Gastroesophageal sphincter (tissue), 4 donors: ENCODE measurements around the gene LPP. TPM values are rescaled to one million over a fixed set of nuclear protein-coding genes. Genes with fewer than 3 reads are reported as not detected.

ENCODE experiments used
- ATAC-seq: fragments of 150-250 bp; one replicate; pipeline ENCODE4 v1.9.1; 2016; ENCODE audit warnings: mild to moderate bottlenecking, moderate library complexity
- H3K27ac ChIP-seq, 4 donors: fragments of 200-600 bp; sonication (generic) in 3 of 4; 1 replicate in 3 of 4; 2 replicates in 1 of 4; pipeline ENCODE4 v1.5.1; 2016 to 2019
- H3K27me3 ChIP-seq: fragments of 200-600 bp; sonication (generic); one replicate; pipeline ENCODE4 v1.5.1; 2019
- H3K36me3 ChIP-seq, 2 donors: fragments of 200-600 bp; sonication (generic); one replicate each; pipeline ENCODE4 v1.5.1; 2019; ENCODE audit warnings: control low read depth in 1 of 2
- H3K4me1 ChIP-seq, 3 donors: fragments of 200-600 bp; sonication (generic); 1 replicate in 2 of 3; 2 replicates in 1 of 3; pipeline ENCODE4 v1.5.1; 2016 to 2019; ENCODE audit warnings: control low read depth in 2 of 3
- H3K4me3 ChIP-seq, 2 donors: fragments of 200-600 bp; sonication (generic); one replicate each; pipeline ENCODE4 v1.5.1; 2019; ENCODE audit warnings: mild to moderate bottlenecking in 1 of 2, moderate library complexity in 1 of 2
- H3K9me3 ChIP-seq, 3 donors: fragments of 200-600 bp; sonication (generic); one replicate each; pipeline ENCODE4 v1.5.1; 2017 to 2019; ENCODE audit warnings: control low read depth in 2 of 3
- CTCF ChIP-seq, 4 experiments: fragments of 200-600 bp in 2 of 4; fragments of 450-650 bp in 2 of 4; sonication (generic) in 1 of 4; IDR thresholded peaks; one replicate each; pipeline ENCODE4 v1.5.1; 2017 to 2019; ENCODE audit warnings: antibody characterized with exemption in 4 of 4, mild to moderate bottlenecking in 2 of 4, moderate library complexity in 2 of 4
- EP300 ChIP-seq: sonication (generic); formaldehyde crosslinking; IDR thresholded peaks from one replicate; pipeline ENCODE4 v1.6.1; 2017; ENCODE audit warnings: antibody characterized with exemption, mild to moderate bottlenecking
- POLR2A ChIP-seq, 2 donors: fragments of 450-650 bp; IDR thresholded peaks; one replicate each; pipeline ENCODE4 v1.6.1; 2017; ENCODE audit warnings: antibody characterized with exemption in 2 of 2, mild to moderate bottlenecking in 2 of 2, moderate library complexity in 1 of 2
- POLR2AphosphoS5 ChIP-seq: sonication (generic); formaldehyde crosslinking; IDR thresholded peaks from one replicate; pipeline ENCODE4 v1.6.1; 2017; ENCODE audit warnings: antibody characterized with exemption
- WGBS, 2 donors: methylation state at CpG; one replicate each; pipeline ENCODE4 v1.1.5; 2018; ENCODE audit warnings: low coverage in 1 of 2; 5-methylcytosine and 5-hydroxymethylcytosine counted together
- total RNA-seq, 4 donors: library from RNA; depleted of rRNA; stranded (reverse); fragments of >200 nt; gene quantifications; one replicate each; pipeline ENCODE4 v1.1.0, GENCODE V29; 2016

Gene LPP
- total RNA-seq, 4 donors from 2014 or later, result 1,243 to 2,297 (median 2,164) TPM

GRCh38 chr3:188358787-188359493 is 205.0 kb downstream of the LPP start:
- H3K27me3 ChIP-seq, result no peaks in the 10 kb centered on the region
- ATAC-seq, result peak; percentile 39
- TF ChIP-seq POLR2AphosphoS5 (peak; percentile 3), EP300 (no peak)
- peaks cover 10 to 87% (median 15%) of the 10 kb centered on the region in 3 donors for H3K4me1 ChIP-seq
- peaks cover 0 to 12% of the 10 kb centered on the region in 2 donors for H3K36me3 ChIP-seq
- H3K27ac ChIP-seq, result peak overlapping the region in 3 of 4 donors; percentile 15 to 28 (median 24)
- 45 to 52% methylated on average over 6 to 10 of the region's 10 CpGs for WGBS, 2 donors
- no peak overlapping the region for H3K4me3 ChIP-seq
- H3K9me3 ChIP-seq, result no peaks in the 10 kb centered on the region

- no peaks in the 10 kb centered on the region for H3K27me3 ChIP-seq
- H3K4me1 ChIP-seq, result peaks cover 18 to 92% (median 26%) of the 10 kb centered on the region in 3 donors
- ATAC-seq, result no peak
- H3K27ac ChIP-seq, result peak overlapping the region in 2 of 4 donors; percentile 24 to 28
- no peak for TF ChIP-seq CTCF (IDR thresholded peaks at IDR 0.05)
- no peak for TF ChIP-seq POLR2AphosphoS5
- TF ChIP-seq POLR2A (IDR thresholded peaks at IDR 0.05), result no peak
- no peak for TF ChIP-seq EP300
- H3K4me3 ChIP-seq, result no peak overlapping the region
- WGBS, 2 donors, result 86% methylated on average over 2 to 3 of the region's 3 CpGs
- peaks cover 0 to 5% of the 10 kb centered on the region in 2 donors for H3K36me3 ChIP-seq
- H3K9me3 ChIP-seq, result no peaks in the 10 kb centered on the region
These were observed 206.5 kb downstream of the LPP start for GRCh38 chr3:188360364-188360881.

- ATAC-seq, result no peak
- TF ChIP-seq POLR2A (IDR thresholded peaks at IDR 0.05), result no peak
- TF ChIP-seq CTCF (IDR thresholded peaks at IDR 0.05), result no peak
- TF ChIP-seq POLR2AphosphoS5, result no peak
- no peak for TF ChIP-seq EP300
- H3K27me3 ChIP-seq, result no peaks in the 10 kb centered on the region
- WGBS, 2 donors, result 82 to 89% methylated on average over 6 to 7 of the region's 7 CpGs
- peaks cover 0 to 5% of the 10 kb centered on the region in 2 donors for H3K36me3 ChIP-seq
- H3K4me3 ChIP-seq, result no peak overlapping the region
- H3K9me3 ChIP-seq, result no peaks in the 10 kb centered on the region
- peak overlapping the region in 3 of 4 donors; percentile 19 to 54 (median 38) for H3K27ac ChIP-seq
- H3K4me1 ChIP-seq, result peaks cover 24 to 100% (median 33%) of the 10 kb centered on the region in 3 donors
These were observed 207.9 kb downstream of the LPP start for GRCh38 chr3:188361888-188362287.

GRCh38 chr3:188362405-188362831 is 208.5 kb downstream of the LPP start:
- Histone ChIP-seq H3K27ac (peak overlapping the region; percentile 19 to 54 (median 36)), H3K36me3 (peaks cover 0 to 5% of the 10 kb centered on the region in 2 donors), H3K9me3 (no peaks in the 10 kb centered on the region), H3K4me1 (peaks cover 23 to 100% (median 33%) of the 10 kb centered on the region in 3 donors), H3K4me3 (no peak overlapping the region), H3K27me3 (no peaks in the 10 kb centered on the region)
- peak; percentile 12 for TF ChIP-seq POLR2AphosphoS5
- no peak for TF ChIP-seq CTCF (IDR thresholded peaks at IDR 0.05)
- no peak for ATAC-seq
- WGBS, 2 donors, result 22 to 25% methylated on average over 5 to 10 of the region's 10 CpGs

GRCh38 chr3:188365184-188365583 is 211.2 kb downstream of the LPP start:
- Histone ChIP-seq H3K27ac (peak overlapping the region; percentile 45 to 74 (median 67)), H3K27me3 (no peaks in the 10 kb centered on the region), H3K9me3 (no peaks in the 10 kb centered on the region), H3K4me3 (no peak overlapping the region), H3K36me3 (peaks cover 0 to 5% of the 10 kb centered on the region in 2 donors), H3K4me1 (peaks cover 22 to 100% (median 24%) of the 10 kb centered on the region in 3 donors)
- ATAC-seq, result no peak
- TF ChIP-seq POLR2A (IDR thresholded peaks at IDR 0.05) (no peak), POLR2AphosphoS5 (no peak), EP300 (no peak), CTCF (IDR thresholded peaks at IDR 0.05) (no peak)
- 49 to 80% methylated on average over 5 of the region's 5 CpGs for WGBS, 2 donors
